Mesothelial cell of epicardium (in vitro differentiated cells): ENCODE data around the gene PHACTR1. TPM values are rescaled to one million over a fixed set of nuclear protein-coding genes. Genes with fewer than 3 reads are reported as not detected.

Experiments used
- DNase-seq, 2 experiments: peaks; one replicate each; pipeline ENCODE4 v3.0.0; 2021; ENCODE audit warnings: low spot score in 2 of 2; ENCODE audit not compliant: unreplicated experiment in 2 of 2
- H3K27ac Mint-ChIP-seq: 2 replicates; pipeline ENCODE4 v1.8.0; 2021; ENCODE audit warnings: mixed read lengths
- H3K27me3 Mint-ChIP-seq: 2 replicates; pipeline ENCODE4 v1.8.0; 2021; ENCODE audit warnings: low read depth, mixed read lengths
- H3K36me3 Mint-ChIP-seq: 2 replicates; pipeline ENCODE4 v1.8.0; 2021; ENCODE audit warnings: mixed read lengths
- H3K4me1 Mint-ChIP-seq: 2 replicates; pipeline ENCODE4 v1.8.0; 2021; ENCODE audit warnings: mixed read lengths
- H3K4me3 Mint-ChIP-seq: 2 replicates; pipeline ENCODE4 v1.8.0; 2021; ENCODE audit warnings: mild to moderate bottlenecking, moderate library complexity, mixed read lengths
- H3K9me3 Mint-ChIP-seq: 2 replicates; pipeline ENCODE4 v1.8.0; 2021; ENCODE audit warnings: mixed read lengths
- CTCF ChIP-seq: fragments of 200-600 bp; sonication (generic); IDR thresholded peaks from one replicate; pipeline ENCODE4 v1.5.0; 2021; ENCODE audit warnings: antibody characterized with exemption; ENCODE audit not compliant: unreplicated experiment
- total RNA-seq: library from RNA; stranded (reverse); gene quantifications from 3 replicates; pipeline ENCODE4 v1.2.1, GENCODE V29; 2021

Gene PHACTR1
- total RNA-seq, 1 donor from 2014 or later = 0.76 TPM

- peaks cover 30% of the 10 kb centered on the region for H3K27me3 Mint-ChIP-seq
- no peak overlapping the region for H3K27ac Mint-ChIP-seq
- H3K36me3 Mint-ChIP-seq = no peaks in the 10 kb centered on the region
- H3K4me1 Mint-ChIP-seq = peaks cover 4% of the 10 kb centered on the region
- no peak for TF ChIP-seq CTCF
- no peak for DNase-seq
- H3K4me3 Mint-ChIP-seq = no peak overlapping the region
- H3K9me3 Mint-ChIP-seq = no peaks in the 10 kb centered on the region
These were observed 234.4 kb downstream of the PHACTR1 start for GRCh38 chr6:12950976-12951375.

GRCh38 chr6:12951415-12951814 is 234.8 kb downstream of the PHACTR1 start:
- no peak for TF ChIP-seq CTCF
- no peak overlapping the region for H3K27ac Mint-ChIP-seq
- no peaks in the 10 kb centered on the region for H3K9me3 Mint-ChIP-seq
- no peak for DNase-seq
- peaks cover 7% of the 10 kb centered on the region for H3K4me1 Mint-ChIP-seq
- H3K27me3 Mint-ChIP-seq = peaks cover 33% of the 10 kb centered on the region
- no peaks in the 10 kb centered on the region for H3K36me3 Mint-ChIP-seq
- no peak overlapping the region for H3K4me3 Mint-ChIP-seq

- peaks cover 41% of the 10 kb centered on the region for H3K27me3 Mint-ChIP-seq
- no peaks in the 10 kb centered on the region for H3K36me3 Mint-ChIP-seq
- no peaks in the 10 kb centered on the region for H3K9me3 Mint-ChIP-seq
- TF ChIP-seq CTCF = no peak
- H3K27ac Mint-ChIP-seq = no peak overlapping the region
- H3K4me1 Mint-ChIP-seq = peaks cover 8% of the 10 kb centered on the region
- DNase-seq = no peak
- H3K4me3 Mint-ChIP-seq = no peak overlapping the region
These were observed 235.8 kb downstream of the PHACTR1 start for GRCh38 chr6:12952318-12952717.

GRCh38 chr6:12955956-12956355 is 239.4 kb downstream of the PHACTR1 start:
- Mint-ChIP-seq H3K4me1 (peaks cover 19% of the 10 kb centered on the region), H3K27me3 (peaks cover 76% of the 10 kb centered on the region), H3K4me3 (peak overlapping the region; percentile 26), H3K27ac (no peak overlapping the region), H3K36me3 (no peaks in the 10 kb centered on the region), H3K9me3 (no peaks in the 10 kb centered on the region)
- no peak for DNase-seq
- no peak for TF ChIP-seq CTCF

- Mint-ChIP-seq H3K4me1 (peaks cover 17% of the 10 kb centered on the region), H3K27ac (no peak overlapping the region), H3K27me3 (peaks cover 81% of the 10 kb centered on the region), H3K9me3 (no peaks in the 10 kb centered on the region), H3K36me3 (no peaks in the 10 kb centered on the region), H3K4me3 (peak overlapping the region; percentile 76)
- TF ChIP-seq CTCF = no peak
- no peak for DNase-seq
These were observed 240.4 kb downstream of the PHACTR1 start for GRCh38 chr6:12956991-12957320.
